ENCODE results near the gene TNFRSF8. TPM values are rescaled to one million over a fixed set of nuclear protein-coding genes. Genes with fewer than 3 reads are reported as not detected.

The TNFRSF8 gene
- total and polyA plus RNA-seq, 9 of the 15 experiments (the other 6 are each of a cell fraction or from before 2014, with no cell fraction given): 3.5 to 38.4 (median 17.1) TPM

- TF ChIP-seq KLF13 (tag; IDR thresholded peaks at IDR 0.05; ENCODE audit: borderline replicate concordance, low read depth): no peak
- TF ChIP-seq RB1 (IDR thresholded peaks at IDR 0.05; ENCODE audit: low read depth): peak; percentile 29; the same call in 1 of the 2 replicates
- TF ChIP-seq NFIC (IDR thresholded peaks at IDR 0.05): peak; percentile 76
- TF ChIP-seq CBFB (CRISPR knock-in tag; IDR thresholded peaks at IDR 0.05): no peak
- no peak for TF ChIP-seq RBM17 (IDR thresholded peaks at IDR 0.05; ENCODE audit: borderline replicate concordance, low read depth, low read length)
- peak; percentile 82 for TF ChIP-seq CREB1 (IDR thresholded peaks at IDR 0.05)
- TF ChIP-seq CREB1 (CRISPR knock-in tag; IDR thresholded peaks at IDR 0.05): peak; percentile 70
- TF ChIP-seq MXD1 (CRISPR knock-in tag; IDR thresholded peaks at IDR 0.05; ENCODE audit: borderline replicate concordance, poor library complexity, severe bottlenecking): no peak
- TF ChIP-seq ZBTB49 (CRISPR knock-in tag; IDR thresholded peaks at IDR 0.05; ENCODE audit: borderline replicate concordance): no peak
- no peak for TF ChIP-seq ZNF436 (CRISPR knock-in tag; IDR thresholded peaks at IDR 0.05)
- TF ChIP-seq CUX1 (CRISPR knock-in tag; IDR thresholded peaks at IDR 0.05): 0 out of 2 replicates have a peak, but pooled peaks have one; percentile 65
- TF ChIP-seq ZNF445 (CRISPR knock-in tag; IDR thresholded peaks at IDR 0.05; ENCODE audit: low read depth): no peak
- TF ChIP-seq PPARD (CRISPR knock-in tag; IDR thresholded peaks at IDR 0.05): no peak
- TF ChIP-seq NEUROD1 (IDR thresholded peaks at IDR 0.05; ENCODE audit: borderline replicate concordance, low read depth, low read length, partially characterized antibody): peak; percentile 54
- TF ChIP-seq PRMT5 (CRISPR knock-in tag; IDR thresholded peaks at IDR 0.05): no peak
- no peak for TF ChIP-seq SNRNP70 (optimal IDR thresholded peaks at IDR 0.05; ENCODE audit: low read depth, low read length)
- peak; percentile 94 for TF ChIP-seq PKNOX1 (IDR thresholded peaks at IDR 0.05)
- peak; percentile 83 for TF ChIP-seq ATF7 (IDR thresholded peaks at IDR 0.05)
Measured at GRCh38 chr1:12038356-12039163, 24.5 kb upstream of the TNFRSF8 start (continued).
